Activated CD8-positive, alpha-beta memory T cell treated with anti-CD3 and anti-CD28 coated beads, Interleukin-2, amount 50 U/mL, for 4 hours (primary cell): ENCODE data around the gene SH2D3C.
A peak's percentile ranks its signal among the peaks of the same experiment; 100 is the strongest.

ENCODE experiments used
- DNase-seq: peaks from one replicate; pipeline ENCODE4 v3.0.0-alpha.2; 2020

The SH2D3C gene

GRCh38 chr9:127735530-127736185 lies 42.8 kb downstream of the SH2D3C start:
- no peak for DNase-seq

DNA sequence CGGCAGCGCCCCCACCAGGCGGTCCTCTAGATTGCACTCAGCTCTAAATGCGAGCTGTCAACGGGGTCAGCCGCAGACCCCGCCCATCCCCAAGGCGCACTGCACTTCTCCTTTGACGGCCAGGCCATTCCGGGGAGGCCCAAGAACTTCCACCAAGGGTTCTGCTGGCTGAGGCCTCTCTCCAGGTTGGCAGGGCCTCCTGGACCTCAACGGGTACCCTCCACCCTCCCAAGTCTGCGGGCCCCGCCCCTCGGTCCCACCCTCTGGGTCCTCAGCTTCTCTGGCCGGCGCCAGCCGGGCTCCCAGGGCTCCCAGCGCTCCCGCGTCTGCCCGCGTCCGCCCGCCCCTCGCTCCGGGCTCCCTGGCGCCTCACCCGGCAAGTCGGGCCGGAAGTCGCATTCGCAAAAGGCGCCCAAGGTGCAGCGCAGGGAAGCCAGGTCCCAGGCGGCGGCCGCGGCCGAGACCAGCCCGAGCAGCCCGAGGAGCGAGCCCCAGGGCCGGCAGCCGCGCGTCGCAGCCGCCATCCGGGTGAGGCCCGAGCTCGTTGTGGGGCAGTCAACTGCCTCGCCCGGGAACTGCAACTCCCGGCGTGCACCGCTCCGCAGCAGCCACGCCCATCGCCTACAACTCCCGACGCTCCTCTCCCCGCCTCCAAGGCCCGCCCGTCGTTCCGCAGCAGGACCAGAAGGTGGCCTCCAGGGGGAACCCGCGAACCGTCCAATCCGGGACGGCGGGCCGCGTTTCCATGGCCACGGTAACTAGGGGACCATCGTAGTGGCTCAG lies 43.5 kb downstream of the SH2D3C start, which contains the start of gene TOR2A:
TOR2A (minus strand) TSS at position 548 of the 783 bp plus-strand sequence; CDS start at position 524, 24 bp downstream.
- peak; percentile 99 for DNase-seq

GRCh38 chr9:127734247-127734746 lies 44.2 kb downstream of the SH2D3C start:
- no peak for DNase-seq

DNA sequence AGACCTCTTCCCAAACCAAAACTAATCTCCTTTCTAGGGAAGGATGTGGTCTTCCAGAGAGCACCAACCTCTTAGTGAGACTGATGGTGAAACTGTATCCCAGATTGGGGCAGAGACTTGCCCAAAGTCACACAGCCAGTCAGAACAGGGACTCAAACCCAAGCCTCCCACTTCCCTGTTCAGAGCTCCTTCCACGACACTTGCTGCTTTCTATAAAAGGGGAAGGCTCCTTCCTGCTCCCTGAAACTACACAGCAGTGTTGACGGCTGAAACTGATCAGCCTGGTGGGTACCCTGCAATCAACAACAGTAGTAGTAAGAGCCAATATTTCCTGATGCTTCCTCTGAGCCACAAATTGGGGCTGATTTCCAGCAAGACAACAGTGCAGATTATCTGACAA lies 44.9 kb downstream of the SH2D3C start:
- no peak for DNase-seq

GRCh38 chr9:127732444-127732843 lies 46.0 kb downstream of the SH2D3C start:
- no peak for DNase-seq

GRCh38 chr9:127731938-127732337 lies 46.5 kb downstream of the SH2D3C start:
- DNase-seq: no peak

DNA sequence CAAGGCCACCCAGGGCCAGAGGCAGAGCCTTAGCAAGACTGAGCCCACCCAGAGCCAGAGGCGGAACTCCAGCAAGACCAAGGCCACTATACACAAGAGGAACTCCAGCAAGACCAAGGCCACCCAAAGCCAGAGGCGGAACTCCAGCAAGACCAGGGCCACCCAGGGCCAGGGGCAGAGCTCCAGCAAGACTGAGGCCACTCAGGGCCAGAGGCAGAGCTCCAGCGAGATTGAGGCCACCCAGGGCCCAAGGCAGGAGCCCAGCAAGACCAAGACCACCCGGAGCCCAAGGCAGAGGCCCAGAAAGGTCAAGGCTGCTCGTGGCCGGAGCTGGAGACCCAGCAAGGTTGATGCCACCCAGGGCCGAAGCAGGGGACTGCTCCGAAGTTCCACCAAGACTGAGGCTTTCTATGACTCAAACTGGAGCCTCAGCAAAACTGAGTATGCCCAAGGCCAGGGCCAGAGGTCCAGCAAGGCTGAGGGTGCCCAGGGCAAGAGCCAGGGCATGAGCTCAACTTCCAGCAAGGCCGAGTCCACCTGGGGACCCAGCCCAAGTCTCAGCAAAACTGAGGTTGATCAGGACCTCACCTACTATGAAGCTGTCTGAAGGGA lies 47.6 kb downstream of the SH2D3C start:
- DNase-seq: no peak

DNA sequence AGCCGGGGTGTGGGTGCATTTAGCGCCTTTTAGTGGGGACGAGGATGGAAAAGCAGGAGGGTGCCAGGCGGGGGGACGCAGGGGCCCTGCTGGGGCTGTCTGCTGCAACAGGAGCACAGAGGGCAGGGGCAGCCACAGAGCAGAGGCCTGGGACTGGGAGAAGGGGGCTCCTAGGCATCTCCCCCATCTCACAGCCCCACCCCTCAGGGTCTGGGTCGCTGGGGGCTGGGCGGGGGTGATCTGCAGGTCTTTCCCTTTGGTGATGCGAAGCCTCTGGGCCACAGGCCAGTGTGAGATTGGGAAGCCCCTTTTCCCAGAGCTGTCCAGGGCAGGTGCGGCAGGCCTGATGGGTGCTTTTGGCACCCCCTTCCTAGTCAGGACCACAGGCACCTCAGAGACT lies 48.2 kb downstream of the SH2D3C start:
- DNase-seq: no peak

- DNase-seq: no peak
Observed at GRCh38 chr9:127729522-127730256, 48.8 kb downstream of the SH2D3C start.

GRCh38 chr9:127728808-127729207 lies 49.7 kb downstream of the SH2D3C start:
- DNase-seq: no peak

DNA sequence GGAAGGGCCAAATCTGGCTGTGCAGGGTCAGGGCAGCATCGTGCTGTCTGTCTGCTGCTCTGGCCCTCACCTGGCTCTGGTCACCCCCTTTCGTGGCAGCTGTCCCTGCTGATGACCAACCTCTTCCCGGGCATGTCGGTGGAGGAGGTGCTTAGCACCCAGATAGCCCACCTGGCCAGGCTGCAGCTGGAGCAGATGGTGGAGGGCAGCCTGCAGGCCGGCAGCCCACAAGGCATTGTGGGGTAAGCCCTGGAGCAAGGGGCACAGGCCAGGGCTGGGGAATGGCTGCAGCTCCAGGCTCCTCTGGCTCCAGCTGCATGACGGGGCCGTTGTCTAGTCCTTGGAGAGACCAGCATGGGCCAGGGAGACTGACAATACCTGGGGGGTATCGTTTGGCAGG lies 51.6 kb downstream of the SH2D3C start:
- DNase-seq: no peak

DNA sequence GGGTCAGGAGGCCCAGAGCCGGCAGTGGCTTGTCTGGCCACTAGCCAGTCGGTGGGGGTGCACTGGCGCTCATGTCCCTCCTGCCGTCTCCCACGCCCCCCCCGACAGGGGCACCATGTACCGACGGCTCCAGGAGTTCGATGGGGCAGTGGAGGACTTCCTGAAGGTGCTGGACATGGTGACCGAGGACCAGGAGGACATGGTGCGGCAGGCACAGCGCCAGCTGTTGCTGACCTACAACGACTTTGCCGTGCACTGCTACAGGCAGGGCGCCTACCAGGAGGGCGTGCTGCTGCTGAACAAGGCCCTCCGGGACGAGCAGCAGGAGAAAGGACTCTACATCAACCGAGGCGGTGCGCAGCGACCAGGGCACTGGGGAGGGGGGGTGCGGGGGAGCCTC lies 54.5 kb downstream of the SH2D3C start:
- DNase-seq: no peak

DNA sequence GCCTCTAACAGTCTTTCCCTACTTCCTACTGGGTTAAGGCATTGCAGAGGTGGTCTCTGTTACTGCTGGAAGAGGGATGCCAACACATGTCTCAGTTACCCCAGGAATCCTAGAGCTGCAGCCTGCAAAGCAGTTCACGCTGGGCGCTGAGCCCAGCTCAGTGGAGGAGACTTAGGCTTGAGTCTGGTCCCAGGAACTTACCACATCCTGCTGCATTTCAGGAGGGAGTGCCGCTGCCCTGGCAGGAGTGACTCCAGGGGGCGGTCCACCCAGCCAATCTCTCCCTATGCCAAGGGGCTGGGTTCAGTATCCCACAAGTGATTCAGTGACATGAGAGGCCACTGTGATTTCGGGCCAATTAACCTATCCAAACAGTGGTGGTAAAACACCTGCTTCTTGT lies 55.0 kb downstream of the SH2D3C start:
- no peak for DNase-seq

DNA sequence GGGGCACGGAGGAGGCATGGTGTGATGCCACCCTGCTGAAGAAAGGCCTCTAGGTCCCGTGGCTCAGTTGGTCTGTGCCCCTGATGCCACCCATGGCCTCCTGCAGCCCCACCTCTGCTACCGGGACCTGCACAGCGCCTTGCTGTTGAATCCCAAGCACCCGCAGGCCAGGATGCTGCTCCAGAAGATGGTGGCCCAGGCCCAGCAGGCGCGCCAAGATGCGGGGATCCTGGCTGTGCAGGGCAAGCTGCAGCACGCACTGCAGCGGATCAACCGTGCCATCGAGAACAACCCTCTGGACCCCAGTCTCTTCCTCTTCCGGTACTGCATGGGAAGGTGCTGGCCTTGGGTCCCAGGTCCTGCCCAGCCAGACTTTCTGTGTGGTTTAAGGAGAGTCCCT lies 55.5 kb downstream of the SH2D3C start:
- no peak for DNase-seq

- DNase-seq: no peak
Observed at GRCh38 chr9:127722055-127722745, 56.3 kb downstream of the SH2D3C start.

GRCh38 chr9:127721391-127721821 lies 57.1 kb downstream of the SH2D3C start:
- DNase-seq: no peak

GRCh38 chr9:127720865-127721227 lies 57.6 kb downstream of the SH2D3C start:
- no peak for DNase-seq

DNA sequence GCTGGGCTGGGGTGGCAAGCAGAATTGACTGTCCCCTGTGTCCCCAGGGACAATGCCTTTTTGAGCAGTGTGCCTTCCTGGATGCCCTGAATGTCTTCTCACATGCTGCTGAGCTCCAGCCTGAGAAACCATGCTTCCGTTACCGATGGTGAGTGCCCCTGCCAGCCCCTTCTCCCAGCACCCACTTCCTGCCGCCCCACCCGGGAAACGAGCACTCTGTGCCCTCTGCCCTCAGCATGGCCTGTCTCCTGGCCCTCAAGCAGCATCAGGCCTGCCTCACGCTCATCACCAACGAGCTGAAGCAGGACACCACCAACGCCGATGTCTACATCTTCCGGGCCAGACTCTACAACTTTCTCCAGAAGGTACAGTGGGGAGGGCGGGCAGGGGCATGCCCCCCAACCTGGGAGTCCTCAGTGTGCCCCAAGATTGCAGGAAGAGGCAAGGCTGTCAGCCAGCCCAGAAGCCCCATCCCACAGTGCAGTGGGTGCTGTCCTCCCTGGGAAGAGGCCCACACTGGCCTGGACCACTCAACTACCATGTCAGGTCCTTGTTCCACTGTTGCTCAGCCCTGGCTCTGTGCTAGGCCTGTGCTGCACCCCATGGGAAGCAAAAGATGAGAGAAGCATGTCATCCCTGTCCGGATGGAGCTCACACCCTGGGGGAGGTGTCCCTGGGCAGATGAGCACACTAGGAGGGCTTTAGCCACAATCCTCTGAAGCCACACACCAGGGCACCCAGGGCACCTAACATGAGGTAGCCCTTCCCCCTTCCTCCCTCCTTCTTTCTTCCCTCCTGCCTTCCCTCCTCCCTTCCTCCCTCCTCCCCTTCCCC lies 58.2 kb downstream of the SH2D3C start:
- no peak for DNase-seq

DNA sequence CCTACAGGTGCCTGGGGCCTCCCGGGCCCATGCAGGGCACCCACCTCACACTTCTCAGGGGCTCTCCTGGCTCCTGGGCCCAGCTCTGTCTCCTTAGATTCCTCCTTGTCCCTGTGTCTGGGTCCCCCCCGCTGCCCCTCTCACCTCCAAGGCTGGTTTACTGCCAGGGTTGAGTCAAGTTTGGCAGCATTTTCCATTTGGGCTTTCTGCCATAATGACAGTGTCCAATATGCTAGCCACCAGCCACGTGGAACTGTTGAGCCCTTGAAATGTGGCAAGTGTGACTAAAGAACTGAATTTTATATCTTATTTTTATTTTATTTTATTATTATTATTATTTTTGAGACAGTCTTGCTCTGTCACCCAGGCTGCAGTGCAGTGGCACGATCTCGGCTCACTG lies 60.7 kb downstream of the SH2D3C start:
- DNase-seq: no peak

DNA sequence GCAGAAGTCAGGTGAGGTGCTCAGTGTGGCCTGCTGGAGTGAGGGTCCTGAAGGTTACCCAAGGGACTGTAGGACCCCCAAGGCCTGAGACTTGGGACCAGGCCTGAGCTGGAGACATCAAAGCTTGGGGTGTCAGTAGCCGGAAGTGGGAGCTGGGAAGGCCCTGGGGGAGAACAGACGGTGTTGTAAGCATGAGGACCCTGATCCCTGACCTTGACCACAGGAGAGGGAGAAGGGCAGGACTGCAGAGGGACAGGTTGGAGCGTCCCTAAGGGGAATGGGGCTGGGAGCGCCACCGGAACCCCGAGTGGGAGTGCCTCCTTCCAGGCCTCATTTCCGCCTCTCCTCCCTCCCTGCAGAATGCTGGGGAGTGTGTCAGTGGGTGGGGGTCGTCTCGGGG lies 62.1 kb downstream of the SH2D3C start:
- no peak for DNase-seq
